Lung microvascular endothelial cell (primary cell): ENCODE results near the gene ADCY9. TPM values are rescaled to one million over a fixed set of nuclear protein-coding genes. Genes with fewer than 3 reads are reported as not detected.
"Not testable (repeated sequence)": the region's sequence is repeated elsewhere in the genome, so short reads cannot be mapped to it uniquely, and the experiment has no call there.

Source experiments
- DNase-seq, 2 donors: peaks; one replicate each; pipeline versions ENCODE4 v3.0.0 to v3.0.0-alpha.2; 2010; ENCODE audit warnings: low read depth in 2 of 2
- total RNA-seq: library from RNA; depleted of rRNA; stranded (reverse); fragments of >200 nt; gene quantifications from 2 replicates; pipeline ENCODE4 v1.2.1, GENCODE V29; 2014

Gene ADCY9
- total RNA-seq, 1 donor from 2014 or later, result 18.1 TPM

DNA sequence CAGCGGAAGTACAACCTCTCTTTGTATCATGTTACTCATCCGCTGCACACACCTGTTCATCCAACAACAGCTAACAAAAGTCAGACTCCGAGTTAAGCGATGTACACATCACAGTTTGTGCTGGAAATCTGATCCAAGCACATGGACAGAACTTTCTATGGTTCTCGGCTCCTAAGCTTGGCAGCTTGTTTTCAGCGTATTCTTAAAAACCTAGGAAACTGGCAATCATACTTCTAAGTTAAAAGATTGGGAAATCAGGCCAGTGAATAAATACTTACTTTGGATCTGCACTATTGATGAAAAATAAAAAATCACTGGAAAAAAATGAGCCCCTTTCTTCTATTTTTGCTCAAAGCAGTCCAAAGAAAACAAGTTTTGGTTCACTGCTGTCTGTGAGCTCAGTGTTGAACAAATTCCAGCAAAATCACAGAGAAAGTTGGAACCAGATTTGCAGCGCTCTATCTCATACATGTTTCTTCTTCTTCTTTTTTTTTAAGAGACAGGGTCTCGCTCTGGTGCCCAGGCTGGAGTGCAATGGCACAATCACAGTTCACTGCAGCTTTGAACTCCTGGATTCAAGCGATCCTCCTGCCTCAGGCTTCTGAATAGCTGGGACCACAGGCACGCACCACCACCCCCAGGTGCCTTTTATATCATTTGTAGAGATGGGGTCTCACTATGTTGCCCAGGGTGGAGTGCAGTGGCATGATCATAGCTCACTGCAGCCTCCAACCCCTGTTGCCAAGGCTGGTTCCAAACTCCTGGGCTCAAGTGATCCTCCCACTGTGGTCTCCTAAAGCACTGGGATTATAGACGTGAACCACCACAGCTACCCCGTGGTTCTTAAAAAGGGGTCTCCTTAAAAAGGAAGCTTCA lies 164.1 kb downstream of the ADCY9 start:
- DNase-seq, result peak in 1 of 2 donors; percentile 35

DNA sequence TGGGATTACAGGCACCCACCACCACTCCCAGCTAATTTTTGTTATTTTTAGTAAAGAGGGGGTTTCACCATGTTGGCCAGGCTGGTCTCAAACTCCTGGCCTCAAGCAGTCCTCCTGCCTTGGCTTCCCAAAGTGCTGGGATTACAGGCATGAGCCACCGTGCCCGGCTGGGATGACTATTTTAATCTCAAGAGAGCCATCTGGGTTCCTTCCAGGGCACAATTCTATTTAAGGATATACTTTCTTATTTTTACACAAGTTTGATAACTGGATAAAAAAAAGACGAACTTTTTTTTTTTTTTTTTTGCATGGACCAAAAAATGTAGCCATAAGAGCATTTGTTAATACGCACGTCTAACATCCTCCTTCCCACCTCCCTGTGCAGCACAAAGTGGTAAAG lies 164.9 kb downstream of the ADCY9 start:
- not testable (repeated sequence) for DNase-seq

DNA sequence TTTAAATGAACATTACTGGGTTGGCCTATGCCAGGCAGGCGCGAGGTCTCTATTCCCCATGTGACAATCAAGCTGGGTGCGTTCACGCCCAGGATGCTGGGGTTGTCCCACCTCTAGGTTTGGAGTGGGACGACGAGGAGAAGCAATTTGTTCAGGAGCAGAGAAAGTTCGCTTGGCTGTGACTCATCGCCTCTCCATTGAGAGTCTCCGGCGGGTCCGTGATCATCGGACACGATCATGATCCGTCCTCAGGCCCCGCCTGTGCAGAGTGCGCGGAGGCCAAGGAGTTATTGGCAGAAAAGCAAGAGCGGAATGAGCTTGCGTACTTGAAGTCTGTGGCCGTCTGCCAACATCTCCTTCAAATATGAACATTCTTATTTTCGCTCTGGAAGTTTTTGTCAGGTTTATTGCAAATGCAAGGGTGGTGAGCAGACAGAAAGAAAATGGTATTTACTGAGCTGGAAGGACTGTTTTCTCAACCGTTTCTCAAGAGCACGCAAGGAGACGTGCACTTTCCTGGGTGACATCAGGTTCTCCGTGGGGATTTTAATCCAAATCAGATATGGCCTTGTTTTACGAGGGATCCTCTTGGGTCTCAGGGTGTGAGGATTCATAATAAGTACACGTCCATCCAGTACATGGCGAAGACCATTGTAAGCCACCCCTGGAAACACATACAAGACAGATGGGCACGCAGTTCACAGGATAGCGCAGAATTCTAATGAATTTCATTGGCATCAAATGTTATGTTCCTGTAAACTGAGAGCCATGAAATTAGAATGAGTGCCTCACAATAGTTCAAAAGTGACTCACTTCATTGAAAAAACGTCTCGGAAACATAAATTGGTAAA lies 165.7 kb downstream of the ADCY9 start:
- peak in 1 of 2 donors; percentile 97 for DNase-seq

DNA sequence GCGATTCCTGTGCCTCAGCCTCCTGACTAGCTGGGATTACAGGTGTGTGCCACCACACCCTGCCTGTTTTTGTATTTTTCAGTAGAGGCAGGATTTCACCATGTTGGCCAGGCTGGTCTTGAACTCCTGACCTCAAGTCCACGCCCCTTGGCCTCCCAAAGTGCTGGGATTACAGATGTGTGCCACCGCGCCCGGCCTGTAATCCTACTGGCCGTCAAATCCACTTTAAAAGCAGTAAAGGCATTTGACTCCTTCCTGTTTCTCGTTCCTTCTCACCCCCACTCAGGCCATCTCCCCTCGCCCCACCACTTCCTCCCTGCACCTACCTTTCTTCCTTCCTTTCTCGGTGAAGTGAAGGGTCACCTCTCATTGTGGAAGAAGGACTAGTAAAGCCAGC lies 166.3 kb downstream of the ADCY9 start:
- DNase-seq, result no peak

DNA sequence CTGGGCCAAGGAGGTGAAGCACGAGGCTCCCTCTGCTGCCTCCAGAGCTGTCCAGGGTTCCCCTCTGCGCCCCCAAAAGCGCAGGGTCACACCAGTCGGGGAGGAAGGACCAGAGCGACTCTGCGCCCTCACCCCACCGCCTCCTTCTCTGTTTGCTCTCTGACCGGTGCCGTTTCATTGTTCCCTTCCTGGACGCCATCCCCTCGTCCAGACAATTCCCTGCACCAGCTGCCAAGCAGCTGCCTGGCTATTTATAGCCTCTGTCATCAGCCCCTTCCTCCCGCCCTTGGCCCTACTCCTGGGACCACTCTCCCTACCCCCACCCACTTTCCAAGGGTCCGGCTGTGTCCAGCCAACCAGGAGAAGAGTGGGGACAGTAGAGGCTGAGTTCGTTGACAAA lies 167.0 kb downstream of the ADCY9 start:
- peak; percentile 48 to 67 for DNase-seq

DNA sequence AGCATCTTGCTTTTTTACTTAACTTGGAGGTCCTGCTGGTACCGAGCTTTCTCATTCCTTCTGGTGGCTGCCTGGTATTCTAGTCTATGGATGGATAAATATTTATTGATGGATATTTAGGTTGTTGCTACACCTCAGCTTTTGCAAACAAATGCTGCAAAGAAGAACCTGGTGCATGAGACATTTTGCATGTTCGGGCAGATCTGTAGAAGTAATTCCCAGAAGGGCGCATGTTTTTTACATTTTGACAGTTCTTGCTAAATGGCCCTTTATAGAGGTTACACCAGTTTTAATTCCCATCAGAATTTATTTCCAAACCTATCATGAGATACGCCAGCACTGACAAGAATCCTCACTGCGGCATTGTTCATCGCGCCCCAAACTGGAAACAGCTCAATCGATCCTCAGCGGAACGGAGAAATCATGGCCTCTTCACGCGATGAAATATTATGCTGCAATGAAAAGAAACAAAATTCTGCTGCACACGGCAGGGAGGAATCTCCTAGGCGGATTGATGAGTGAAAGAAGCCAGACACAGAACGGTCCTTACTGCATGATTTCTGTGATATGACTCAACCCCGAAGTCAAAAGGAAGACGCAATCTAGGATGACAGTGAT lies 167.8 kb downstream of the ADCY9 start:
- DNase-seq, result no peak

DNA sequence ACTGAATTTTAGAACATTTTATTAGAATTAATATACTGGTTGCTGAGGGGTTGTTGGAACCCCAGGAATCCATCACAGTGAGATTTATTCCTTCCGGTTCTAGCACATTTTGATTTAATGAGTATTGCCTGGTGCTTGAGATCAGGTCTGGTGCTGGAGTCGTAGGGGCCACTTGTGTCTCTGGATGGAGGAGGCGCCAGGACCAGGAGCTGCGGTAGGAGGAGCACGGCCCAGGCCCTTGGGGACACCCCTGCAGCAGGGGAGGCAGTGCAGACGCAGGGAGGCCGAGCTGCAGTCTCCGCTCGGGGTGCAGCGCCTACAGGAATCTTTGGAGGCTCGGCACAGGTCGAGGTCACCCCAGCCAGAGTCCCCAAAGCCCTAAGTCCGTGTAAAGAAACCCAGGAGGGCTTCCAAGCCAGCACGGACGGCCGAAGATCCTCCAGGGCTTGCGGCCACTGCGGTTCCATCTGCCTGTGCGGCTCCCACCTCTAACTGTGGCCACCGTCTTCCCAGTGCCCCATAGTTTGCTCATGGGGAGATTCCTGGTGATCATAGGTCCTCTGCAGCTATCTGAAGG lies 169.6 kb downstream of the ADCY9 start:
- DNase-seq, result no peak

DNA sequence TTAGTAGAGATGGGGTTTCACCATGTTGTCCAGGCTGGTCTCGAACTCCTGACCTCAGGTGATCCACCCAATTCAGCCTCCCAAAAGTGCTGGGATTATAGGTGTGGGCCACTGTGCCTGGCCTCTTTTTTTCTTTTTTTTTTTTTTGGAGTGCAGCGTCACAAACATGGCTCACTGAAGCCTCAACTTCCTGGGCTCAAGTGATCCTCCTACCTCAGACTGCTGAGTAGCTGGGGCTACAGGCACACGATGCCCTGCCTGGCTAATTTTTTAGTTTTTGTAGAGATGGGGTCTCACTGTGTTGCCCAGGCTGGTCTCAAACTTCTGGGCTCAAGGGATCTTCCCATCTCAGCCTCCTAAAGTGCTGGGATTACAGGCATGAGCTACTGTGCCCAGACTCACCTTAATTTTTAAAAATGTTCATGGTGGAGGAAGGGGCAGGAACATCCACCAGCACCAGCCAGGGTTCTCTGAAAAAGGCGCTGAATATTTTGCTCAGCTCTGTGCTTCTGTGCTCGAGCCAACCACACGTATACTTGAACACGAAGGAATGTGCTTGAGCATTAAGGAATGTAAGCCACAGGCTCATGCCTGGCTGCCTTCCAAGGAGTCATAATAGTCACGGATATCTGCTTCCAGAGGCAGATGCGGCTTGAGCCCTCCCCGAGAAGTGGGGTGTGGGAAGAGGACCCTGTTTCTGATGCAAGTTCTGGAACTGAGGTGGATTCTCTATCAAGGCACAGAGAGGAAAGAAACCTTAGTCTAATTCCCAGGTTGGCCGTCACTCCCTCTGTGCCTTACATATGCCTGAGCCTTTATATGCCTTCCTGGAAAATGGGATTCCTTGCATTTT lies 170.3 kb downstream of the ADCY9 start:
- DNase-seq, result peak in 1 of 2 donors; percentile 92

DNA sequence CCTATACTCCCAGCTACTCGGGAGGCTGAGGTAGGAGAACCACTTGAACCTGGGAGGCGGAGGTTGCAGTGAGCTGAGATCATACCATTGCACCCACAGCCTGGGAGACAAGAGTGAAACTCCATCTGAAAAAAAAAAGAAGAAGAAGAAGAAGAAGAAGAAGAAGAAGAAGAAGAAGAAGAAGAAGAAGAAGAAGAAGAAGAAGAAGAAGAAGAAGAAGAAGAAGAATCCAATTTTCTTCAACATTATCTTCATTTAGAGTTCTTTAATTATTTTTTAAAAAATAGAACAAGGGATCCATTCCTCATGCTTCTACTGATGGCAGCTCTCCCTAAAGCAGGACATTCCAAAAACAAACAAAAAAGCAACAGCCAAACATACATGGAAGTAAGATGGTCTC lies 171.8 kb downstream of the ADCY9 start:
- not testable (repeated sequence) for DNase-seq

DNA sequence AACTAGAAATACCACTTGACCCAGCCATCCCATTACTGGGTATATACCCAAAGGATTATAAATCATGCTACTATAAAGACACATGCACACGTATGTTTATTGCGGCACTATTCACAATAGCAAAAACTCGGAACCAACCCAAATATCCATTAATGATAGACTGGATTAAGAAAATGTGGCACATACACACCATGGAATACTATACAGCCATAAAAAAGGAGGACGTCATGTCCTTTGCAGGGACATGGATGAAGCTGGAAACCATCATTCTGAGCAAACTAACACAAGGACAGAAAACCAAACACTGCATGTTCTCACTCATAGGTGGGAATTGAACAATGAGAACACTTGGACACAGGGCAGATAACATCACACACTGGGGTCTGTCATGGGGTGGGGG lies 174.1 kb downstream of the ADCY9 start:
- not testable (repeated sequence) for DNase-seq

DNA sequence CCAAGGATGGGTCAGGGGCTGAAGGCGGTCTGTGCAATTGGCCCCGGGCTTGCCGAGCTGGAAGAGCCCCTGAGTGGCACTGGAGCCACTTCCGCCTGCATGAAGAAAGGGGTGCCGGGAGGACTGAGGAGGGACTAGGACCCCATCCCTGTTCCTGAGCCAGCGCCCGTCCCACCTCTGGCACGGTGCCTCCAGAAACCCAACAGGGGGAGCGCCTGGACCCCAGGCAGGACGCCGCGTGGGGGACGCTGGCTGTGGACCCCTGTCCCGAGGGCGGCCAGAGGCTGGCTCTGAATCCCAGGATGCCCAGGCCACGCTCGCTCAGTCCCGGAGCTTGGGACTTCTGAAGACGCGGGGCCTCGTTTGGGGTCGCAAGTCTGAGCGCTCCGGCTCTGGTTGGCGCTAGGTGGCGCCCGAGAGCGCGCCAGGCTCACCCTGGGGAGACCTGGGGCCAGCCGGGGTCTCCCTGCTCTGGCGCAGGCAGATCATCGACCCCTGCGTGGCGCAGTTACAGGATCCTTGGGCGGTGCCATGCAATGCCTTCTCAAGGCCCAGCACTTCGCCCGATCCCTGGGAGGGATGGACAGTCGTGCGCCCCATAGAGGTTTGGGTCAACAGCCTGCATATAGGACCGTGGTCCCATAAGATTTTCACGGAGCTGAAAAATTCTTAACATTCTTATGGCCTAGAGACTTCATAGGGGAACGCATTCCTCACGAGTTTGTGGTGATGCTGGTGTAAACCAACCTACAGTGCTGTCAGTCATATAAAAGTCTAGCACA lies 177.2 kb downstream of the ADCY9 start:
- peak; percentile 49 to 53 for DNase-seq

DNA sequence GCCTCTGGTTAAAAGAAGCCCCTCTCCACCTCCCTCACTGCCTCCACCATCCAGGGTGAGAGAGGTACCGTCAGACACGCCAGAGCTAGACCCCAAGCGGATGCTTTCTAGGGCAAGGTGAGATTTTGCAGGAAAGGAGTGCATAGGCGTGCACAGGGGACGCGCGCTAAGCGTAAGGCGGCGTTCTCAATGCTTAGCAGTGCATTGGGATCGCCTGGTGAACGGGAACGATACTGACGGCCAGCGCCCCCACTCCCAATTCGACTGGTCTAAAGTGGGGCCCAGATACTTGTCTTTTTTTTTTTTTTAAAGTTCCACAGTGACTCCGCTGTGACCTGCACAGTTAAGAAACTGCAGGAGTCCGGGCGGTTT lies 177.8 kb downstream of the ADCY9 start:
- DNase-seq, result no peak

DNA sequence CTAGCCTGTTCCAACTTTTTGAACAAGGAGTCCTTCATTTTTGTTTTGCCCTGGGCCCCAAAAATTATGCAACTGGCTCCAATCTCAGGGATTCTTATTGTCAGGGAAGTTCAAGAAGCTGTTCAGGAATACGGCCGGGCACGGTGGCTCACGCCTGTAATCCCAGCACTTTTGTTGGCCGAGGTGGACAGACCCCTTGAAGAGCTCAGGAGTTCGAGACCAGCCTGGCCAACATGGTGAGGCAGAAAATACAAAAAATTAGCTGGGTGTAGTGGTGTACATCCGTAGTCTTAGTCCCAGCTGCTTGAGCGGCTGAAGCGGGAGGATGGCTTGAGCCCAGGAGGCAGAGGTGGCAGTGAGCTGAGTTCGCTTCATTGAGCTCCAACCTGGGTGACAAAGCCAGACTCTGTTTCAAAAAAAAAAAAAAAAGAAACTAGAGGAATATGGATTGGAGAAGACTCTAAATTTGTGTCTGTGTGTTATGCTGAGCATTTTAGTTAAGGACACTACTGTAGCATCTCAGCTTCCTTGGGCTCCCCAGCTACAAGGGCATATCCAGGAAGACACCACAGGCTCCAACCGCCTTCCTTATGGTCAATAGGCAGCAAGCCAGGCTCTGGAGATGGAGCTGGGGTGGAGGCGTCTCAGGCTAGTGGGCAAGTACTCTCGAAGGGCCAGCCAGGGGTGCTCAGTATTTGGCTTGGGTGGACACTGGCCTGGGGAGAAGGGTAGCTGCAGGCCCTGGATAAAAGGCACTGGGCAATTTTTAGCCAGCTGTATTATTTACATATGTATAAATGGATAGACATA lies 179.0 kb downstream of the ADCY9 start:
- DNase-seq, result no peak

DNA sequence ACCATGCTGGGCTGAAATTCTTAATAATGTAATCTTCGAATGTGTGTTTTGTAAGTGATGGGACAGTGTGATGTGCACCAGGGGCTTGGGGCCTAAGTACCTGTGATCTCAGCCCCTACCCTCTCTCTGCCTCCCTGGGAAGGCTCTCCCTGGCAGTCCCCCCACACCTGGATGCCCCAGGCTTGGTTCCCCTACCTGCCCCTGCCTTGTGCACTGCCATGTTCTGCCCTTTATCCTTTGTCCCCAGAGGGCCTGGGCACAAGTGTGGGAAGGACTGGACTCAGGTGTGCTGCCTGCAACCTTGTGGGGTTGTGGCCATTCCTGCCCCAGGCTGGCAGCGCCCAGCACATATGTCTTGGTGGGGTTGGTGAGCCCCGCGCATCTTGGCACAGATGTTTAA lies 180.3 kb downstream of the ADCY9 start:
- no peak for DNase-seq

DNA sequence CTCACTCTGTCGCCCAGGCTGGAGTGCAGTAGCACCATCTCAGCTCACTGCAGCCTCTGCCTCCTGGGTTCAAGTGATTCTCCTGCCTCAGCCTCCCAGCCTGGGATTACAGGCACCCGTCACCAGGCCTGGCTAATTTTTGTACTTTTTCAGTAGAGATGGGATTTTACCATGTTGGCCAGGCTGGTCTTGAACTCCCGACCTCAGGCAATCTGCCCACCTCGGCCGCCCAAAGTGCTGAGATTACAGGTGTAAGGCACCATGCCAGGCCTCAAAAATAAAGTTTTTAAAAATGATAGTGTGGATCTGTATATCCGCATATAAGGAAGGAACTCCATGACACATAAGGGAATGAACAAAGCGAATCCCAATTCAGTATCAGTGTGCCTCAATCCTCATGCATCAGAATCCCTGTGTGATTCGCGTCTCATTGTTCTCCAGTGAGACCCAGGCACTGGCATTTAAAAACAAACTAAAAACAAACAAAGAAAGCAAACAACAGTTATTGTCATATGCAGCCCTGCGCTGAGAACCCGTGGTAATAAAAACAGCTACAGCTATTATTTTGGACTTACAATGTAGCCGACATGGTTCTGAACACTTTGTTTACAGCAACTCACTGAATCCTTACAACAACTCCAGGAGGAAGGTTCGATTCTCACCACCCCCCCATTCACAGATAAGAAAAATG lies 181.6 kb downstream of the ADCY9 start:
- DNase-seq, result no peak

DNA sequence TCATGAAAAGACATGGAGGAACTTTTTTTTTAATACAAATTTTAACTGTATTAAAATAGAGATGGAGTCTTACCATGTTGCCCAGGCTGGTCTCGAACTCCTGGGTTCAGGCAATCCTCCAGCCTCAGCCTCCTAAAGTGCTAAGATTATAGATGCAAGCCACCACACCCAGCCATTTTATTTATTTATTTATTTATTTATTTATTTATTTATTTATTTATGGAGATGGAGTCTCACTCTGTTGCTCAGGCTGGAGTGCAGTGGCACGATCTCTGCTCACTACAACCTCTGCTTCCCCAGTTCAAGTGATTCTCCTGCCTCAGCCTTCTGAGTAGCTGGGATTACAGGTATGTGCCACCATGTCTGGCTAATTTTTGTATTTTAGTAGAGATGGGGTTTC lies 189.1 kb downstream of the ADCY9 start:
- DNase-seq, result not testable (repeated sequence)

DNA sequence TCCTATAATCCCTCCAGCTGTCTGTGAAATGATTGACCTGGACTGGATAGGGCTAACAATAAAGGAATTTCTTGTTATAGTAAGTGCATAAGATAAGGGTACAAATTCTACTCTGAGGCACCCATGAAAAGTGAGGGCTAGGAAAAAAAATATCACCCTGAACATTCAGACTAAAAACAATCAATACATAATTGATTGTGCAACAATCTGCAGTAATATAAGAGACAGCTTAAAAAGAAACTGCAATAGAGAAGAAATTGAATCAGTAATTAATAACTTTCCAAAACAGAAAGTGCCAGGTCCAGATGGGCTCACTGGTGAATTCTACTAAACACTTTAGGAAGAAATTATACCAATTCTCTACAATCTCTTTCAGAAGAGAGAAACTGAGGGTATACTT lies 191.5 kb downstream of the ADCY9 start:
- no peak for DNase-seq

DNA sequence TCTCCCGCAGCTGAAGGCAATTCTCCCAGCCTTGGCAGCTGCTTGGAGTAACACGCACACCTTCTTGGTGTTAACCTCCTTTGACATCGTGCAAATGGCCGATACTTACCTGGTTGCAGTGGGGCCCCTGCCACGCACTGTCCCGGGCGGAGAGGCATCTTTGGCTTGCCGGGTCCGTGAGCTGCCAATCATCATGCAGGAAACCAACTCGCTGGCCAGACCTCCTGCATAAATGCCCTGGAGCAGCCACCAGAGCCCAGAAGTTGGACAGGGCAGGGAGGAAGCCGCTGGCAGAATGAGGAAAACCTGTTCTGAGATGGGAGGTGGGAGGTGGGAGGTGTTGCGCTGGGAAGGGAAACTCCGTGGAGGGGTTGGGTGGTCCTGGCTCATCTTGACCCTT lies 194.0 kb downstream of the ADCY9 start:
- DNase-seq, result no peak

DNA sequence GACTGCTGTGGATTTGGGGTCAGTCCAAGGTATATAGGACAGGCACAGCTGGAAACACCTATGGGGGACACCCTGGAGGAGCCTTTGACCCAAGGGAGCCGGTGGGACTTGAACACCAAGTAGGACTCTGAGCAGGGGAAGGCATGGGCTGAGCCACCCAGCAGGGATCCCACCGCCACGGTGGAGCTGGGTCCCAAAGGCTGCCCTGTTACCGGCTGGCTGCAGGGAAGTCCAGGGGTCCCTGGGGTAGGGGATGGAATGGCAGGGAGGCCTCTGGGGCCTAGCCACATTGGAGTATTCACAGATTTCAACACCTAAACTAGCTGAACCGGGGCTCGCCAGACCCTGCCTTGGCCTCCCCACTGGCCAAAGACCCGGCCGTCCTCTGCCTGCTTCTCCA lies 196.0 kb downstream of the ADCY9 start:
- no peak for DNase-seq
